Activated naive CD8-positive, alpha-beta T cell treated with anti-CD3 and anti-CD28 coated beads for 36 hours (primary cell): ENCODE results near the gene CYP4F12. TPM values are rescaled to one million over a fixed set of nuclear protein-coding genes. Genes with fewer than 3 reads are reported as not detected.
A peak's percentile ranks its signal among the peaks of the same experiment; 100 is the strongest.

Experiments used
- DNase-seq: peaks from one replicate; pipeline ENCODE4 v3.0.0; 2021
- H3K27ac Mint-ChIP-seq: one replicate; pipeline ENCODE4 v1.8.0; 2022; ENCODE audit warnings: mild to moderate bottlenecking, moderate library complexity, mixed read lengths
- H3K27me3 Mint-ChIP-seq: one replicate; pipeline ENCODE4 v1.8.0; 2022; ENCODE audit warnings: mild to moderate bottlenecking, mixed read lengths
- H3K36me3 Mint-ChIP-seq: one replicate; pipeline ENCODE4 v1.8.0; 2021; ENCODE audit warnings: mild to moderate bottlenecking, mixed read lengths
- H3K4me1 Mint-ChIP-seq: one replicate; pipeline ENCODE4 v1.8.0; 2021; ENCODE audit warnings: mixed read lengths
- H3K4me3 Mint-ChIP-seq: one replicate; pipeline ENCODE4 v1.8.0; 2022; ENCODE audit warnings: mild to moderate bottlenecking, moderate library complexity, mixed read lengths
- H3K9me3 Mint-ChIP-seq: one replicate; pipeline ENCODE4 v1.8.0; 2022; ENCODE audit warnings: mixed read lengths
- total RNA-seq, 2 experiments: library from RNA; stranded (reverse); gene quantifications; one replicate each; pipeline ENCODE4 v1.2.3, GENCODE V29; 2021

CYP4F12 gene
- total RNA-seq = not detected

- Mint-ChIP-seq H3K4me1 (peaks cover 13% of the 10 kb centered on the region), H3K9me3 (no peaks in the 10 kb centered on the region), H3K27me3 (no peaks in the 10 kb centered on the region), H3K4me3 (no peak within 1 kb of the TSS), H3K27ac (peak within 1 kb of the TSS; percentile 50), H3K36me3 (no peaks in the 10 kb centered on the region)
- DNase-seq = peak; percentile 17
Observed at GRCh38 chr19:15672580-15673175, at the start of gene CYP4F12. Gene CYP4F12, plus strand, starts transcription at chr19:15673087. Its CDS starts 443 bp downstream, at chr19:15673530.

- peaks cover 28% of the 10 kb centered on the region for H3K27me3 Mint-ChIP-seq
- H3K27ac Mint-ChIP-seq = no peak overlapping the region
- no peaks in the 10 kb centered on the region for H3K36me3 Mint-ChIP-seq
- H3K4me1 Mint-ChIP-seq = no peaks in the 10 kb centered on the region
- no peak for DNase-seq
- no peaks in the 10 kb centered on the region for H3K9me3 Mint-ChIP-seq
- H3K4me3 Mint-ChIP-seq = no peak overlapping the region
Observed at GRCh38 chr19:15623711-15624318, 49.1 kb upstream of the CYP4F12 start.

GRCh38 chr19:15628236-15629002 lies 44.5 kb upstream of the CYP4F12 start:
- Mint-ChIP-seq H3K9me3 (no peaks in the 10 kb centered on the region), H3K4me3 (no peak overlapping the region), H3K27ac (no peak overlapping the region), H3K36me3 (no peaks in the 10 kb centered on the region), H3K27me3 (peaks cover 18% of the 10 kb centered on the region), H3K4me1 (no peaks in the 10 kb centered on the region)
- DNase-seq = no peak

GRCh38 chr19:15629003-15629880 lies 43.6 kb upstream of the CYP4F12 start:
- H3K27me3 Mint-ChIP-seq = peaks cover 12% of the 10 kb centered on the region
- DNase-seq = peak; percentile 80
- no peaks in the 10 kb centered on the region for H3K9me3 Mint-ChIP-seq
- no peaks in the 10 kb centered on the region for H3K36me3 Mint-ChIP-seq
- H3K27ac Mint-ChIP-seq = no peak overlapping the region
- H3K4me1 Mint-ChIP-seq = no peaks in the 10 kb centered on the region
- no peak overlapping the region for H3K4me3 Mint-ChIP-seq

GRCh38 chr19:15631817-15632216 lies 41.1 kb upstream of the CYP4F12 start:
- peak; percentile 22 for DNase-seq
- Mint-ChIP-seq H3K9me3 (no peaks in the 10 kb centered on the region), H3K27ac (no peak overlapping the region), H3K4me3 (no peak overlapping the region), H3K36me3 (no peaks in the 10 kb centered on the region), H3K4me1 (no peaks in the 10 kb centered on the region), H3K27me3 (peaks cover 15% of the 10 kb centered on the region)

- H3K36me3 Mint-ChIP-seq = no peaks in the 10 kb centered on the region
- no peaks in the 10 kb centered on the region for H3K4me1 Mint-ChIP-seq
- peaks cover 12% of the 10 kb centered on the region for H3K27me3 Mint-ChIP-seq
- no peaks in the 10 kb centered on the region for H3K9me3 Mint-ChIP-seq
- no peak for DNase-seq
- H3K27ac Mint-ChIP-seq = no peak overlapping the region
- no peak overlapping the region for H3K4me3 Mint-ChIP-seq
Observed at GRCh38 chr19:15633082-15633835, 39.6 kb upstream of the CYP4F12 start.

GRCh38 chr19:15634105-15634504 lies 38.8 kb upstream of the CYP4F12 start:
- no peak for DNase-seq
- peaks cover 7% of the 10 kb centered on the region for H3K27me3 Mint-ChIP-seq
- H3K4me3 Mint-ChIP-seq = no peak overlapping the region
- no peaks in the 10 kb centered on the region for H3K9me3 Mint-ChIP-seq
- H3K4me1 Mint-ChIP-seq = no peaks in the 10 kb centered on the region
- no peaks in the 10 kb centered on the region for H3K36me3 Mint-ChIP-seq
- H3K27ac Mint-ChIP-seq = no peak overlapping the region

- no peak overlapping the region for H3K27ac Mint-ChIP-seq
- H3K9me3 Mint-ChIP-seq = no peaks in the 10 kb centered on the region
- no peaks in the 10 kb centered on the region for H3K36me3 Mint-ChIP-seq
- no peaks in the 10 kb centered on the region for H3K4me1 Mint-ChIP-seq
- peaks cover 7% of the 10 kb centered on the region for H3K27me3 Mint-ChIP-seq
- H3K4me3 Mint-ChIP-seq = no peak overlapping the region
- DNase-seq = no peak
Observed at GRCh38 chr19:15635016-15635805, 37.7 kb upstream of the CYP4F12 start.

GRCh38 chr19:15636026-15636425 lies 36.9 kb upstream of the CYP4F12 start:
- DNase-seq = no peak
- Mint-ChIP-seq H3K4me1 (no peaks in the 10 kb centered on the region), H3K27ac (no peak overlapping the region), H3K4me3 (no peak overlapping the region), H3K36me3 (no peaks in the 10 kb centered on the region), H3K27me3 (peaks cover 7% of the 10 kb centered on the region), H3K9me3 (no peaks in the 10 kb centered on the region)

- no peak for DNase-seq
- Mint-ChIP-seq H3K27ac (no peak overlapping the region), H3K4me3 (no peak overlapping the region), H3K4me1 (no peaks in the 10 kb centered on the region), H3K36me3 (no peaks in the 10 kb centered on the region), H3K27me3 (peaks cover 7% of the 10 kb centered on the region), H3K9me3 (no peaks in the 10 kb centered on the region)
Observed at GRCh38 chr19:15639596-15639995, 33.3 kb upstream of the CYP4F12 start.

- H3K27me3 Mint-ChIP-seq = peaks cover 7% of the 10 kb centered on the region
- H3K9me3 Mint-ChIP-seq = no peaks in the 10 kb centered on the region
- no peaks in the 10 kb centered on the region for H3K4me1 Mint-ChIP-seq
- no peak within 1 kb of the TSS for H3K27ac Mint-ChIP-seq
- no peaks in the 10 kb centered on the region for H3K36me3 Mint-ChIP-seq
- no peak within 1 kb of the TSS for H3K4me3 Mint-ChIP-seq
- no peak for DNase-seq
Observed at GRCh38 chr19:15640294-15640903, 32.5 kb upstream of the CYP4F12 start, which contains the start of gene CYP4F3. Gene CYP4F3, plus strand, starts transcription at chr19:15640897. Its CDS starts 519 bp downstream, at chr19:15641416.

- Mint-ChIP-seq H3K4me1 (no peaks in the 10 kb centered on the region), H3K27ac (no peak overlapping the region), H3K9me3 (no peaks in the 10 kb centered on the region), H3K27me3 (peaks cover 7% of the 10 kb centered on the region), H3K4me3 (no peak overlapping the region), H3K36me3 (no peaks in the 10 kb centered on the region)
- no peak for DNase-seq
Observed at GRCh38 chr19:15640904-15641597, 31.8 kb upstream of the CYP4F12 start.
